ENCODE results near the gene QSOX1. TPM values are rescaled to one million over a fixed set of nuclear protein-coding genes. Genes with fewer than 3 reads are reported as not detected.

Gene QSOX1
- total and polyA plus RNA-seq, 9 of the 15 experiments (the other 6 are each of a cell fraction or from before 2014, with no cell fraction given): 4.0 to 53.1 (median 15.0) TPM

DNA sequence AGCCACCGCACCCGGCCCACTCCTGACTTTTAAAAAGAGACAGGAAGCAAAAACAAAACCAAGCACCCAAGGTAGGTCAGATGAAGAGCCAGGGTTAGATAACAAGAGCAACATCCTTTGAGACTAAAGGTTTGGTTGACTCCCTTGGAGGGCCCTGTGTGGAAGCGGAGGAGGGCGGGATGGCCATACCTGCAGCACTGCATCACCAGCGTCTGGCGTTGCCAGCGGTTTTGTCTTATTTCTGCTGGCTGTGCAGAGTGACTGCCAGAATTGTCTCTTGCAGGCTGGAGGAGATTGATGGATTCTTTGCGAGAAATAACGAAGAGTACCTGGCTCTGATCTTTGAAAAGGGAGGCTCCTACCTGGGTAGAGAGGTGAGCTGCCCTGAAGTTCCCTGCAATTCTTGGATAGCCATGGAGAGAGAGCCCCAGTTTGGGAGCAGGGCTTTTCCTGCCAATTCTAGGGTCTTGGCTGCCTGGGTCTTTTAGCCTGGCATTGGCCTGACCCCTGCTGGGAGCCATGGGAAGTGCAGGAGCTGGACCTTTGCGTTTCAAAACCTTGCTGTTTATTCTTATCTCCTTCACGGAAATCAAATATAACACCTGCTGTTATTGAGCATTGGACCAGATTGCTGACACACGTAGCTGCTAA is 24.0 kb downstream of the QSOX1 start (continued):
- TF ChIP-seq, protein P1, sequence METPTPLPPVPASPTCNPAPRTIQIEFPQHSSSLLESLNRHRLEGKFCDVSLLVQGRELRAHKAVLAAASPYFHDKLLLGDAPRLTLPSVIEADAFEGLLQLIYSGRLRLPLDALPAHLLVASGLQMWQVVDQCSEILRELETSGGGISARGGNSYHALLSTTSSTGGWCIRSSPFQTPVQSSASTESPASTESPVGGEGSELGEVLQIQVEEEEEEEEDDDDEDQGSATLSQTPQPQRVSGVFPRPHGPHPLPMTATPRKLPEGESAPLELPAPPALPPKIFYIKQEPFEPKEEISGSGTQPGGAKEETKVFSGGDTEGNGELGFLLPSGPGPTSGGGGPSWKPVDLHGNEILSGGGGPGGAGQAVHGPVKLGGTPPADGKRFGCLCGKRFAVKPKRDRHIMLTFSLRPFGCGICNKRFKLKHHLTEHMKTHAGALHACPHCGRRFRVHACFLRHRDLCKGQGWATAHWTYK (CRISPR knock-in tag; IDR thresholded peaks at IDR 0.05): no peak
- TF ChIP-seq, protein P2, sequence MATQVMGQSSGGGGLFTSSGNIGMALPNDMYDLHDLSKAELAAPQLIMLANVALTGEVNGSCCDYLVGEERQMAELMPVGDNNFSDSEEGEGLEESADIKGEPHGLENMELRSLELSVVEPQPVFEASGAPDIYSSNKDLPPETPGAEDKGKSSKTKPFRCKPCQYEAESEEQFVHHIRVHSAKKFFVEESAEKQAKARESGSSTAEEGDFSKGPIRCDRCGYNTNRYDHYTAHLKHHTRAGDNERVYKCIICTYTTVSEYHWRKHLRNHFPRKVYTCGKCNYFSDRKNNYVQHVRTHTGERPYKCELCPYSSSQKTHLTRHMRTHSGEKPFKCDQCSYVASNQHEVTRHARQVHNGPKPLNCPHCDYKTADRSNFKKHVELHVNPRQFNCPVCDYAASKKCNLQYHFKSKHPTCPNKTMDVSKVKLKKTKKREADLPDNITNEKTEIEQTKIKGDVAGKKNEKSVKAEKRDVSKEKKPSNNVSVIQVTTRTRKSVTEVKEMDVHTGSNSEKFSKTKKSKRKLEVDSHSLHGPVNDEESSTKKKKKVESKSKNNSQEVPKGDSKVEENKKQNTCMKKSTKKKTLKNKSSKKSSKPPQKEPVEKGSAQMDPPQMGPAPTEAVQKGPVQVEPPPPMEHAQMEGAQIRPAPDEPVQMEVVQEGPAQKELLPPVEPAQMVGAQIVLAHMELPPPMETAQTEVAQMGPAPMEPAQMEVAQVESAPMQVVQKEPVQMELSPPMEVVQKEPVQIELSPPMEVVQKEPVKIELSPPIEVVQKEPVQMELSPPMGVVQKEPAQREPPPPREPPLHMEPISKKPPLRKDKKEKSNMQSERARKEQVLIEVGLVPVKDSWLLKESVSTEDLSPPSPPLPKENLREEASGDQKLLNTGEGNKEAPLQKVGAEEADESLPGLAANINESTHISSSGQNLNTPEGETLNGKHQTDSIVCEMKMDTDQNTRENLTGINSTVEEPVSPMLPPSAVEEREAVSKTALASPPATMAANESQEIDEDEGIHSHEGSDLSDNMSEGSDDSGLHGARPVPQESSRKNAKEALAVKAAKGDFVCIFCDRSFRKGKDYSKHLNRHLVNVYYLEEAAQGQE (IDR thresholded peaks at IDR 0.05; ENCODE audit: borderline replicate concordance): peak; percentile 86
- TF ChIP-seq, protein P2 (CRISPR knock-in tag; IDR thresholded peaks at IDR 0.05; ENCODE audit: low read depth): no peak
- TF ChIP-seq RBM34 (IDR thresholded peaks at IDR 0.05; ENCODE audit: borderline replicate concordance, insufficient read depth, low read length): no peak
- TF ChIP-seq, protein P3, sequence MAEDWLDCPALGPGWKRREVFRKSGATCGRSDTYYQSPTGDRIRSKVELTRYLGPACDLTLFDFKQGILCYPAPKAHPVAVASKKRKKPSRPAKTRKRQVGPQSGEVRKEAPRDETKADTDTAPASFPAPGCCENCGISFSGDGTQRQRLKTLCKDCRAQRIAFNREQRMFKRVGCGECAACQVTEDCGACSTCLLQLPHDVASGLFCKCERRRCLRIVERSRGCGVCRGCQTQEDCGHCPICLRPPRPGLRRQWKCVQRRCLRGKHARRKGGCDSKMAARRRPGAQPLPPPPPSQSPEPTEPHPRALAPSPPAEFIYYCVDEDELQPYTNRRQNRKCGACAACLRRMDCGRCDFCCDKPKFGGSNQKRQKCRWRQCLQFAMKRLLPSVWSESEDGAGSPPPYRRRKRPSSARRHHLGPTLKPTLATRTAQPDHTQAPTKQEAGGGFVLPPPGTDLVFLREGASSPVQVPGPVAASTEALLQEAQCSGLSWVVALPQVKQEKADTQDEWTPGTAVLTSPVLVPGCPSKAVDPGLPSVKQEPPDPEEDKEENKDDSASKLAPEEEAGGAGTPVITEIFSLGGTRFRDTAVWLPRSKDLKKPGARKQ (CRISPR knock-in tag; IDR thresholded peaks at IDR 0.05): no peak
- TF ChIP-seq ETV5 (CRISPR knock-in tag; IDR thresholded peaks at IDR 0.05; ENCODE audit: low read depth): 0 out of 2 replicates have a peak, but pooled peaks have one; percentile 20
- no peak for TF ChIP-seq TBP (optimal IDR thresholded peaks at IDR 0.05; ENCODE audit: low read depth, low read length)
- TF ChIP-seq EHMT2 (IDR thresholded peaks at IDR 0.05): no peak
- TF ChIP-seq POLR2AphosphoS2 (IDR thresholded peaks at IDR 0.05; ENCODE audit: low read length): no peak
- TF ChIP-seq CTBP1 (IDR thresholded peaks at IDR 0.05; ENCODE audit: borderline replicate concordance): 0 out of 2 replicates have a peak, but pooled peaks have one; percentile 17
- TF ChIP-seq NEUROD1 (IDR thresholded peaks at IDR 0.05; ENCODE audit: borderline replicate concordance, low read depth, low read length, partially characterized antibody): no peak
- TF ChIP-seq, protein P4, sequence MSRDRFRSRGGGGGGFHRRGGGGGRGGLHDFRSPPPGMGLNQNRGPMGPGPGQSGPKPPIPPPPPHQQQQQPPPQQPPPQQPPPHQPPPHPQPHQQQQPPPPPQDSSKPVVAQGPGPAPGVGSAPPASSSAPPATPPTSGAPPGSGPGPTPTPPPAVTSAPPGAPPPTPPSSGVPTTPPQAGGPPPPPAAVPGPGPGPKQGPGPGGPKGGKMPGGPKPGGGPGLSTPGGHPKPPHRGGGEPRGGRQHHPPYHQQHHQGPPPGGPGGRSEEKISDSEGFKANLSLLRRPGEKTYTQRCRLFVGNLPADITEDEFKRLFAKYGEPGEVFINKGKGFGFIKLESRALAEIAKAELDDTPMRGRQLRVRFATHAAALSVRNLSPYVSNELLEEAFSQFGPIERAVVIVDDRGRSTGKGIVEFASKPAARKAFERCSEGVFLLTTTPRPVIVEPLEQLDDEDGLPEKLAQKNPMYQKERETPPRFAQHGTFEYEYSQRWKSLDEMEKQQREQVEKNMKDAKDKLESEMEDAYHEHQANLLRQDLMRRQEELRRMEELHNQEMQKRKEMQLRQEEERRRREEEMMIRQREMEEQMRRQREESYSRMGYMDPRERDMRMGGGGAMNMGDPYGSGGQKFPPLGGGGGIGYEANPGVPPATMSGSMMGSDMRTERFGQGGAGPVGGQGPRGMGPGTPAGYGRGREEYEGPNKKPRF (IDR thresholded peaks at IDR 0.05; ENCODE audit: low read depth, low read length): no peak
- TF ChIP-seq, protein P5, sequence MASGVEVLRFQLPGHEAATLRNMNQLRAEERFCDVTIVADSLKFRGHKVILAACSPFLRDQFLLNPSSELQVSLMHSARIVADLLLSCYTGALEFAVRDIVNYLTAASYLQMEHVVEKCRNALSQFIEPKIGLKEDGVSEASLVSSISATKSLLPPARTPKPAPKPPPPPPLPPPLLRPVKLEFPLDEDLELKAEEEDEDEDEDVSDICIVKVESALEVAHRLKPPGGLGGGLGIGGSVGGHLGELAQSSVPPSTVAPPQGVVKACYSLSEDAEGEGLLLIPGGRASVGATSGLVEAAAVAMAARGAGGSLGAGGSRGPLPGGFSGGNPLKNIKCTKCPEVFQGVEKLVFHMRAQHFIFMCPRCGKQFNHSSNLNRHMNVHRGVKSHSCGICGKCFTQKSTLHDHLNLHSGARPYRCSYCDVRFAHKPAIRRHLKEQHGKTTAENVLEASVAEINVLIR (CRISPR knock-in tag; IDR thresholded peaks at IDR 0.05): no peak

All from K562 (cell line).